ENCODE results near the gene SAA2. TPM values are rescaled to one million over a fixed set of nuclear protein-coding genes. Genes with fewer than 3 reads are reported as not detected.

SAA2 gene
- total and polyA plus RNA-seq, 2 of the 4 experiments (the other 2 are of a cell fraction) = not detected

GRCh38 chr11:18204771-18205170 is 43.7 kb downstream of the SAA2 start:
- Histone ChIP-seq H3K56ac (ENCODE audit: extremely low read depth, insufficient read depth, low read length) (no peak overlapping the region), H3K4me3 (ENCODE audit: insufficient read depth, low read depth, low read length) (no peak overlapping the region), H3K4me2 (ENCODE audit: low read depth, low read length) (no peak overlapping the region), H2BK5ac (ENCODE audit: low read depth, low read length, poor library complexity, severe bottlenecking) (no peak overlapping the region), H3K4me1 (ENCODE audit: control insufficient read depth, insufficient read depth, low read length) (no peaks in the 10 kb centered on the region), H3K9ac (ENCODE audit: low read depth, low read length) (no peak overlapping the region), H2BK120ac (ENCODE audit: low read depth, low read length) (no peak overlapping the region), H3K18ac (ENCODE audit: low read depth, low read length) (no peak overlapping the region), H2AK5ac (ENCODE audit: low read depth, low read length) (no peak overlapping the region), H2BK15ac (ENCODE audit: low read depth, low read length) (no peak overlapping the region), H4K20me1 (ENCODE audit: insufficient read depth, low read length) (no peaks in the 10 kb centered on the region), H3K27me3 (ENCODE audit: control insufficient read depth, insufficient read depth, low read length) (peaks cover 4% of the 10 kb centered on the region), H2AK9ac (replicated peaks; ENCODE audit: low read depth, low read length, poor library complexity) (no peak overlapping the region), H4K91ac (ENCODE audit: insufficient read depth, low read depth, low read length) (no peak overlapping the region), H3K23ac (ENCODE audit: low read depth, low read length) (no peak overlapping the region), H3K27ac (ENCODE audit: insufficient read depth, low read length) (no peak overlapping the region), H2BK20ac (ENCODE audit: low read depth, low read length) (no peak overlapping the region), H3K14ac (replicated peaks; ENCODE audit: low read depth, low read length) (no peak overlapping the region), H3K9me1 (ENCODE audit: insufficient read depth, low read length) (no peaks in the 10 kb centered on the region), H4K5ac (ENCODE audit: low read depth, low read length) (no peak overlapping the region), H3K79me1 (ENCODE audit: low read depth in 1 of 2, low read length in 2 of 2) (no peaks in the 10 kb centered on the region), H2AFZ (replicated peaks; ENCODE audit: low read length, poor library complexity) (no peak overlapping the region), H3K36me3 (ENCODE audit: control insufficient read depth, insufficient read depth, low read length) (no peaks in the 10 kb centered on the region), H4K8ac (ENCODE audit: low read depth in 2 of 2, low read length in 2 of 2) (no peak overlapping the region), H3K4ac (ENCODE audit: low read depth, low read length) (no peak overlapping the region), H3K9me3 (ENCODE audit: control insufficient read depth, insufficient read depth, low read length) (no peaks in the 10 kb centered on the region)
- intact Hi-C loops (cut with micrococcal nuclease) (loop anchor here (5.0 kb wide), 1 partner anchor 212 kb away; no protein-coding TSS in a partner anchor), dilution Hi-C loops (cut with HindIII; ENCODE audit: low sequenced_read_pairs, unreplicated experiment) (no loop called here), in situ Hi-C loops (cut with MboI; ENCODE audit: low sequenced_read_pairs) (no loop called here)
- BruUV-seq (replicated peaks) = no TSS peak
- ATAC-seq (ENCODE audit: low read depth) = no peak
- CTCF ChIA-PET = no interaction called here
- POLR2A ChIA-PET (ENCODE audit: unreplicated experiment) = no interaction called here
- DNase-seq = no peak
- TF ChIP-seq RFX5 (IDR thresholded peaks at IDR 0.05; ENCODE audit: low read depth, low read length) (no peak), BHLHE40 (IDR thresholded peaks at IDR 0.05; ENCODE audit: low read depth, low read length) (no peak), SMC3 (IDR thresholded peaks at IDR 0.05; ENCODE audit: low read depth, low read length) (no peak), CTCF (conservative IDR thresholded peaks at IDR 0.05; ENCODE audit: low read depth, low read length) (no peak)

Measured in IMR-90 (cell line).